Activated T-helper 2 cell treated with anti-CD3 and anti-CD28 coated beads, Interferon-gamma antibody, Interleukin-2, Interleukin-4, amounts not matched to agents 10 μg/mL and 5 μg/mL and 100 μg/mL, durations not matched to agents 14 hours and 24 hours and 36 hours (primary cell): ENCODE results near the gene ANTXR2. TPM values are rescaled to one million over a fixed set of nuclear protein-coding genes. Genes with fewer than 3 reads are reported as not detected.

ENCODE experiments used
- DNase-seq: peaks from one replicate; pipeline ENCODE4 v3.0.0; 2021; ENCODE audit warnings: low spot score
- H3K27ac Mint-ChIP-seq: one replicate; pipeline ENCODE4 v1.8.0; 2021; ENCODE audit warnings: mixed read lengths
- H3K27me3 Mint-ChIP-seq: one replicate; pipeline ENCODE4 v1.8.0; 2021; ENCODE audit warnings: low read depth, mixed read lengths
- H3K36me3 Mint-ChIP-seq: one replicate; pipeline ENCODE4 v1.8.0; 2021; ENCODE audit warnings: low read depth, mixed read lengths
- H3K4me1 Mint-ChIP-seq: one replicate; pipeline ENCODE4 v1.8.0; 2021; ENCODE audit warnings: low read depth, mixed read lengths
- H3K4me3 Mint-ChIP-seq: one replicate; pipeline ENCODE4 v1.8.0; 2021; ENCODE audit warnings: low read depth, mild to moderate bottlenecking, moderate library complexity, mixed read lengths
- H3K9me3 Mint-ChIP-seq: one replicate; pipeline ENCODE4 v1.8.0; 2021; ENCODE audit warnings: mixed read lengths
- intact Hi-C: fragments of 100-400 bp; cut with micrococcal nuclease; formaldehyde crosslinking; loops from one replicate; pipeline ENCODE4 v1.15.1; 2023
- total RNA-seq: library from RNA; stranded (reverse); gene quantifications from 2 replicates; pipeline ENCODE4 v1.2.3, GENCODE V29; 2022

ANTXR2 gene
- total RNA-seq, 1 donor from 2014 or later = 3.2 TPM

GRCh38 chr4:79934660-79935059 lies 138.4 kb downstream of the ANTXR2 start:
- no peak for DNase-seq
- Mint-ChIP-seq H3K27me3 (no peaks in the 10 kb centered on the region), H3K9me3 (no peaks in the 10 kb centered on the region)

GRCh38 chr4:79927931-79928330 lies 145.1 kb downstream of the ANTXR2 start:
- Mint-ChIP-seq H3K36me3 (no peaks in the 10 kb centered on the region), H3K9me3 (no peaks in the 10 kb centered on the region), H3K4me3 (no peak overlapping the region), H3K27me3 (no peaks in the 10 kb centered on the region), H3K4me1 (no peaks in the 10 kb centered on the region), H3K27ac (no peak overlapping the region)
- DNase-seq = no peak
- intact Hi-C loops = no loop called here

More at GRCh38 chr4:79934660-79935059, 138.4 kb downstream of the ANTXR2 start:
- H3K4me3 Mint-ChIP-seq = no peak overlapping the region
- no peak overlapping the region for H3K27ac Mint-ChIP-seq
- H3K36me3 Mint-ChIP-seq = no peaks in the 10 kb centered on the region
- no peaks in the 10 kb centered on the region for H3K4me1 Mint-ChIP-seq
- intact Hi-C loops = no loop called here

GRCh38 chr4:79923281-79923680 lies 149.7 kb downstream of the ANTXR2 start:
- Mint-ChIP-seq H3K36me3 (no peaks in the 10 kb centered on the region), H3K4me3 (no peak overlapping the region), H3K27me3 (peaks cover 3% of the 10 kb centered on the region), H3K4me1 (peaks cover 7% of the 10 kb centered on the region), H3K9me3 (no peaks in the 10 kb centered on the region), H3K27ac (no peak overlapping the region)
- intact Hi-C loops = loop anchor here (5.0 kb wide), 1 partner anchor 84 kb away; no protein-coding TSS in a partner anchor
- DNase-seq = no peak

- intact Hi-C loops = loop anchor here (5.0 kb wide), 1 partner anchor 85 kb away; no protein-coding TSS in a partner anchor
Measured at GRCh38 chr4:79922011-79922410, 151.0 kb downstream of the ANTXR2 start.

GRCh38 chr4:79920163-79920853 lies 152.7 kb downstream of the ANTXR2 start:
- intact Hi-C loops = loop anchor here (5.0 kb wide), 1 partner anchor 87 kb away; no protein-coding TSS in a partner anchor
- Mint-ChIP-seq H3K9me3 (no peaks in the 10 kb centered on the region), H3K27ac (no peak overlapping the region), H3K36me3 (no peaks in the 10 kb centered on the region), H3K4me3 (no peak overlapping the region), H3K4me1 (peaks cover 11% of the 10 kb centered on the region), H3K27me3 (peaks cover 5% of the 10 kb centered on the region)
- no peak for DNase-seq

More at GRCh38 chr4:79922011-79922410, 151.0 kb downstream of the ANTXR2 start:
- Mint-ChIP-seq H3K4me3 (no peak overlapping the region), H3K9me3 (no peaks in the 10 kb centered on the region), H3K36me3 (no peaks in the 10 kb centered on the region), H3K27me3 (peaks cover 5% of the 10 kb centered on the region), H3K4me1 (peaks cover 11% of the 10 kb centered on the region), H3K27ac (no peak overlapping the region)
- DNase-seq = no peak

- intact Hi-C loops = loop anchor here (5.0 to 10.0 kb wide), 3 partner anchors 139 to 963 kb away; partner anchors contain the start of gene ANTXR2
- no peak overlapping the region for H3K27ac Mint-ChIP-seq
- H3K4me3 Mint-ChIP-seq = no peak overlapping the region
- no peaks in the 10 kb centered on the region for H3K9me3 Mint-ChIP-seq
- peaks cover 5% of the 10 kb centered on the region for H3K27me3 Mint-ChIP-seq
- no peaks in the 10 kb centered on the region for H3K36me3 Mint-ChIP-seq
- no peak for DNase-seq
- H3K4me1 Mint-ChIP-seq = peaks cover 17% of the 10 kb centered on the region
Measured at GRCh38 chr4:79918292-79918691, 154.7 kb downstream of the ANTXR2 start.

- no peaks in the 10 kb centered on the region for H3K9me3 Mint-ChIP-seq
- H3K27me3 Mint-ChIP-seq = peaks cover 5% of the 10 kb centered on the region
- H3K4me3 Mint-ChIP-seq = no peak overlapping the region
- intact Hi-C loops = loop anchor here (1.0 to 10.0 kb wide), 5 partner anchors 140 to 962 kb away; partner anchors contain the start of gene ANTXR2
- peak; percentile 33 for DNase-seq
- H3K4me1 Mint-ChIP-seq = peaks cover 15% of the 10 kb centered on the region
- H3K36me3 Mint-ChIP-seq = no peaks in the 10 kb centered on the region
- H3K27ac Mint-ChIP-seq = no peak overlapping the region
Measured at GRCh38 chr4:79917246-79917645, 155.8 kb downstream of the ANTXR2 start.

- Mint-ChIP-seq H3K4me1 (peaks cover 11% of the 10 kb centered on the region), H3K27ac (no peak overlapping the region), H3K36me3 (no peaks in the 10 kb centered on the region), H3K4me3 (no peak overlapping the region), H3K9me3 (no peaks in the 10 kb centered on the region), H3K27me3 (peaks cover 5% of the 10 kb centered on the region)
- intact Hi-C loops = loop anchor here (5.0 to 10.0 kb wide), 3 partner anchors 142 to 960 kb away; partner anchors contain the start of gene ANTXR2
- no peak for DNase-seq
Measured at GRCh38 chr4:79915246-79915645, 157.8 kb downstream of the ANTXR2 start.

GRCh38 chr4:79913581-79913980 lies 159.4 kb downstream of the ANTXR2 start:
- DNase-seq = no peak
- H3K4me3 Mint-ChIP-seq = no peak overlapping the region
- H3K36me3 Mint-ChIP-seq = no peaks in the 10 kb centered on the region
- H3K27me3 Mint-ChIP-seq = peaks cover 5% of the 10 kb centered on the region
- peaks cover 10% of the 10 kb centered on the region for H3K4me1 Mint-ChIP-seq
- H3K27ac Mint-ChIP-seq = no peak overlapping the region
- no peaks in the 10 kb centered on the region for H3K9me3 Mint-ChIP-seq
- intact Hi-C loops = loop anchor here (10.0 kb wide), 1 partner anchor 959 kb away; no protein-coding TSS in a partner anchor

- no peaks in the 10 kb centered on the region for H3K9me3 Mint-ChIP-seq
- no peak for DNase-seq
- intact Hi-C loops = no loop called here
- no peak overlapping the region for H3K27ac Mint-ChIP-seq
- peaks cover 16% of the 10 kb centered on the region for H3K36me3 Mint-ChIP-seq
- no peaks in the 10 kb centered on the region for H3K27me3 Mint-ChIP-seq
- H3K4me3 Mint-ChIP-seq = no peak overlapping the region
- peaks cover 2% of the 10 kb centered on the region for H3K4me1 Mint-ChIP-seq
Measured at GRCh38 chr4:79907001-79907400, 166.0 kb downstream of the ANTXR2 start.

GRCh38 chr4:79906303-79906702 lies 166.7 kb downstream of the ANTXR2 start:
- Mint-ChIP-seq H3K36me3 (peaks cover 16% of the 10 kb centered on the region), H3K9me3 (no peaks in the 10 kb centered on the region), H3K4me1 (peaks cover 2% of the 10 kb centered on the region), H3K27ac (no peak overlapping the region), H3K4me3 (no peak overlapping the region), H3K27me3 (no peaks in the 10 kb centered on the region)
- DNase-seq = no peak
- intact Hi-C loops = no loop called here

- no peaks in the 10 kb centered on the region for H3K9me3 Mint-ChIP-seq
- intact Hi-C loops = no loop called here
- H3K4me1 Mint-ChIP-seq = peaks cover 2% of the 10 kb centered on the region
- H3K4me3 Mint-ChIP-seq = no peak overlapping the region
- DNase-seq = no peak
- peaks cover 16% of the 10 kb centered on the region for H3K36me3 Mint-ChIP-seq
- H3K27ac Mint-ChIP-seq = no peak overlapping the region
- no peaks in the 10 kb centered on the region for H3K27me3 Mint-ChIP-seq
Measured at GRCh38 chr4:79905212-79905611, 167.8 kb downstream of the ANTXR2 start.

- peaks cover 2% of the 10 kb centered on the region for H3K4me1 Mint-ChIP-seq
Measured at GRCh38 chr4:79904331-79904730, 168.7 kb downstream of the ANTXR2 start.

More at GRCh38 chr4:79904331-79904730, 168.7 kb downstream of the ANTXR2 start:
- H3K36me3 Mint-ChIP-seq = peaks cover 16% of the 10 kb centered on the region
- H3K9me3 Mint-ChIP-seq = no peaks in the 10 kb centered on the region
- H3K27me3 Mint-ChIP-seq = peaks cover 2% of the 10 kb centered on the region
- DNase-seq = no peak
- no peak overlapping the region for H3K4me3 Mint-ChIP-seq
- intact Hi-C loops = no loop called here
- H3K27ac Mint-ChIP-seq = no peak overlapping the region
